Ovary (tissue), 3 donors: ENCODE measurements around the gene SLC35A3.

Source experiments
- POLR2A ChIP-seq: fragments of 450-650 bp; IDR thresholded peaks from one replicate; pipeline ENCODE4 v1.6.1; 2017; ENCODE audit warnings: antibody characterized with exemption, mild to moderate bottlenecking, moderate library complexity
- TF ChIP-seq, protein P1 (sequence below), 3 donors: fragments of 450-650 bp in 2 of 3; fragments of 200-600 bp in 1 of 3; IDR thresholded peaks; one replicate each; pipeline versions ENCODE4 v1.5.1 to v1.8.0; 2016 to 2022; ENCODE audit warnings: antibody characterized with exemption in 3 of 3, mild to moderate bottlenecking in 1 of 3
- donor health status: DM: no; HTN: no; CAD: no.

DNA sequence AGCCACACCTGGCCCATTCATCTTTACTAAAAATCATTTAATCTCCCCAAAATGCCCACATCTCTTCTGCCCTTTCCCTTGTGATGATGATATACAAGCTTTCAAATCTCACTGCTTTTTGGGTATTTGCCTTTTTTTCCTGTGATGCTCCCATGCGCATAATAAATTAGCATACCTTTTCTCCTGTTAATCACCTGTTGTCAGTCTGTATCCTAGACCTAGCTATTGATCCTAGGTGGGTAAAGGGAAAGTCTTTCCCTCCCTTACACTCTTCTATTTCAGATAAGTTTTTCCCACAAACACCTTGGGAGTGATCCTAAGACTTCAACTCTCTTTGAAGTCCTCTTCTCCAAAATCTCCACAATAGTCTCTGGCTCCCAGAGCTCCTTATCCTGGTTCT lies 12.0 kb upstream of the SLC35A3 start:
- TF ChIP-seq, protein P1, sequence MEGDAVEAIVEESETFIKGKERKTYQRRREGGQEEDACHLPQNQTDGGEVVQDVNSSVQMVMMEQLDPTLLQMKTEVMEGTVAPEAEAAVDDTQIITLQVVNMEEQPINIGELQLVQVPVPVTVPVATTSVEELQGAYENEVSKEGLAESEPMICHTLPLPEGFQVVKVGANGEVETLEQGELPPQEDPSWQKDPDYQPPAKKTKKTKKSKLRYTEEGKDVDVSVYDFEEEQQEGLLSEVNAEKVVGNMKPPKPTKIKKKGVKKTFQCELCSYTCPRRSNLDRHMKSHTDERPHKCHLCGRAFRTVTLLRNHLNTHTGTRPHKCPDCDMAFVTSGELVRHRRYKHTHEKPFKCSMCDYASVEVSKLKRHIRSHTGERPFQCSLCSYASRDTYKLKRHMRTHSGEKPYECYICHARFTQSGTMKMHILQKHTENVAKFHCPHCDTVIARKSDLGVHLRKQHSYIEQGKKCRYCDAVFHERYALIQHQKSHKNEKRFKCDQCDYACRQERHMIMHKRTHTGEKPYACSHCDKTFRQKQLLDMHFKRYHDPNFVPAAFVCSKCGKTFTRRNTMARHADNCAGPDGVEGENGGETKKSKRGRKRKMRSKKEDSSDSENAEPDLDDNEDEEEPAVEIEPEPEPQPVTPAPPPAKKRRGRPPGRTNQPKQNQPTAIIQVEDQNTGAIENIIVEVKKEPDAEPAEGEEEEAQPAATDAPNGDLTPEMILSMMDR (IDR thresholded peaks at IDR 0.05): no peak
- TF ChIP-seq POLR2A: no peak
